Measurements from ENCODE around the gene EIPR1. TPM values are rescaled to one million over a fixed set of nuclear protein-coding genes. Genes with fewer than 3 reads are reported as not detected.

EIPR1 gene
- total RNA-seq, 1 experiment from 2014 or later = 27.8 TPM

GRCh38 chr2:3302421-3302750 lies 75.2 kb downstream of the EIPR1 start:
- Histone ChIP-seq H3K9me3 (ENCODE audit: control insufficient read depth, low read depth, low read length) (no peaks in the 10 kb centered on the region), H3T11ph (ENCODE audit: low read length) (no peak overlapping the region), H3K56ac (ENCODE audit: insufficient read length, low read depth, low read length) (no peak overlapping the region), H3K9ac (ENCODE audit: extremely low read depth, insufficient read length, low read length) (no peak overlapping the region), H3K27ac (ENCODE audit: insufficient read length, low read depth, low read length) (no peak overlapping the region), H2AK5ac (ENCODE audit: insufficient read length, low read length) (no peak overlapping the region), H3K18ac (ENCODE audit: insufficient read length, low read depth, low read length) (no peak overlapping the region), H4K8ac (replicated peaks; ENCODE audit: insufficient read length, low read depth, low read length) (no peak overlapping the region), H2BK5ac (ENCODE audit: insufficient read length, low read length) (no peak overlapping the region), H3K14ac (ENCODE audit: insufficient read depth, low read length) (no peak overlapping the region; the same call in 1 of the 2 replicates), H2BK15ac (ENCODE audit: low read depth, low read length) (peak overlapping the region; percentile 86; the same call in 1 of the 2 replicates), H3K4me1 (ENCODE audit: insufficient read depth, low read length) (no peaks in the 10 kb centered on the region; the same call in 1 of the 2 replicates), H2BK20ac (ENCODE audit: low read depth, low read length, poor library complexity, severe bottlenecking) (no peak overlapping the region), H2BK120ac (ENCODE audit: low read depth, low read length, poor library complexity, severe bottlenecking) (no peak overlapping the region), H3K4ac (ENCODE audit: low read depth, low read length) (no peak overlapping the region), H3K79me1 (ENCODE audit: insufficient read depth, low read depth, low read length, poor library complexity, severe bottlenecking) (no peaks in the 10 kb centered on the region), H3K79me2 (ENCODE audit: insufficient read depth, low read length) (0 out of 2 replicates have a peak, but pooled peaks cover 2% of the 10 kb centered on the region), H3K4me2 (ENCODE audit: insufficient read depth, insufficient read length, low read length) (no peak overlapping the region), H3K23me2 (ENCODE audit: insufficient read length, low read depth, low read length, poor library complexity, severe bottlenecking) (no peaks in the 10 kb centered on the region), H2BK12ac (ENCODE audit: insufficient read length, low read depth, low read length) (no peak overlapping the region), H2AFZ (ENCODE audit: low read length) (no peak overlapping the region), H4K20me1 (ENCODE audit: control insufficient read depth, insufficient read depth, insufficient read length) (no peaks in the 10 kb centered on the region), H3K23ac (ENCODE audit: insufficient read length, low read depth, low read length) (no peak overlapping the region), H3K27me3 (ENCODE audit: insufficient read depth, low read length) (no peaks in the 10 kb centered on the region), H4K91ac (ENCODE audit: insufficient read length, low read depth, low read length) (no peak overlapping the region), H4K5ac (ENCODE audit: insufficient read length, low read depth, low read length) (peak overlapping the region; percentile 17)
- DNase-seq = no peak
- no peak overlapping the region for H3K4me3 Mint-ChIP-seq
- no CpG with 5 or more reads among the region's 10 CpGs for whole genome bisulfite sequencing (ENCODE audit: extremely low coverage, insufficient read length, low lambda C conversion rate)
- peaks cover 3 to 14% (median 4%) of the 10 kb centered on the region in 3 experiments for H3K36me3 Mint-ChIP-seq (ENCODE audit: insufficient read depth in 1 of 3, low read depth in 3 of 3)
- peaks cover 1% of the 10 kb centered on the region for H3K27me3 Mint-ChIP-seq (ENCODE audit: low read depth)
- H3K9me3 Mint-ChIP-seq = no peaks in the 10 kb centered on the region; a peak in 1 of 5 replicates
- peak overlapping the region in 2 of 3 experiments; percentile 80 to 96; a peak in 2 of 7 replicates for H3K27ac Mint-ChIP-seq
- TF ChIP-seq, protein P1, sequence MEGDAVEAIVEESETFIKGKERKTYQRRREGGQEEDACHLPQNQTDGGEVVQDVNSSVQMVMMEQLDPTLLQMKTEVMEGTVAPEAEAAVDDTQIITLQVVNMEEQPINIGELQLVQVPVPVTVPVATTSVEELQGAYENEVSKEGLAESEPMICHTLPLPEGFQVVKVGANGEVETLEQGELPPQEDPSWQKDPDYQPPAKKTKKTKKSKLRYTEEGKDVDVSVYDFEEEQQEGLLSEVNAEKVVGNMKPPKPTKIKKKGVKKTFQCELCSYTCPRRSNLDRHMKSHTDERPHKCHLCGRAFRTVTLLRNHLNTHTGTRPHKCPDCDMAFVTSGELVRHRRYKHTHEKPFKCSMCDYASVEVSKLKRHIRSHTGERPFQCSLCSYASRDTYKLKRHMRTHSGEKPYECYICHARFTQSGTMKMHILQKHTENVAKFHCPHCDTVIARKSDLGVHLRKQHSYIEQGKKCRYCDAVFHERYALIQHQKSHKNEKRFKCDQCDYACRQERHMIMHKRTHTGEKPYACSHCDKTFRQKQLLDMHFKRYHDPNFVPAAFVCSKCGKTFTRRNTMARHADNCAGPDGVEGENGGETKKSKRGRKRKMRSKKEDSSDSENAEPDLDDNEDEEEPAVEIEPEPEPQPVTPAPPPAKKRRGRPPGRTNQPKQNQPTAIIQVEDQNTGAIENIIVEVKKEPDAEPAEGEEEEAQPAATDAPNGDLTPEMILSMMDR (conservative IDR thresholded peaks at IDR 0.05) = no peak
- H3K4me1 Mint-ChIP-seq = peaks cover 35 to 38% of the 10 kb centered on the region in 2 experiments
